ENCODE results near the gene SH2D1A. TPM values are rescaled to one million over a fixed set of nuclear protein-coding genes. Genes with fewer than 3 reads are reported as not detected.

The SH2D1A gene
- total RNA-seq, 1 experiment from 2014 or later: not detected

GRCh38 chrX:124415115-124415800 is 68.9 kb downstream of the SH2D1A start:
- DNase-seq (ENCODE audit: low read depth): no peak

DNA sequence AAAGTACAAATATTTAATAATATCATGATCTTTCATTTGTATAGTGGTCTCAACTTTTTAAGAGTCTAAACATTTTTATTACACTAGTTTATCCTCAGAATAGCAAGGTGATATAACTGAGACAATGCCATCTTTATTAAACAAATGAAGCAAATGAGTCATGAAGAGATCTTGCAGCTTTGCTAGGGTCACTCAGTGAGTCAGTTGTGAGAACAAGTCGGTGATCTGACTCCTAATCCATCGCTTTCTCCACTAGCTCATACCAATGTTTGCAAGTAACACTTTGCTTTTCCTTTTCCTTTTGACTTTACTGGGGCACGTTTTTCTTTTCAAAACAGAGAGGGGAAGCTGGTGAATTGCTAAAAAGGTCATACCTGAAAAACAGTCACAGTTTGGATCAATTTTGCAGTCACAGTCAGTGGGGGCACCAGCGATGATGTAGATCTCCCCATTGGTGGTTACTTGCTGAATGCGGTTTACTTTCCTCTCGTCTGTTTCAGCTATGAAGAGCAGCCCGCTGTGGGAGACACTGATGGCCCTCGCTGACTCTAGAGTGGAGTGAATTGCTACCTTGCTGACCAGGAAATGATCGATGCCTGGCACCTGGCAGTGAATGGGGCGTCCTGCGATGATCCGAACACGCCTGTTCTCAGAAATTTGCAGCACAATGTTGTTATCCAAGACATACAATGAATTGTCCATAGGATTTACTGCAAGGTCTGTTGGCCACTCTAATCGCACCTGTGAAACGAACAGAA is 75.7 kb downstream of the SH2D1A start:
- no peak for DNase-seq (ENCODE audit: low read depth)

Other genes starting within 250 kb of the SH2D1A start
- gene TEX13D, start 13.9 kb upstream of the SH2D1A start, total RNA-seq (2014; rRNA removed): not detected in 2 replicates

Data from LHCN-M2 (cell line).